H1 (cell line): ENCODE results near the gene PPP2R2C. TPM values are rescaled to one million over a fixed set of nuclear protein-coding genes. Genes with fewer than 3 reads are reported as not detected.

ENCODE experiments used
- CTCF ChIA-PET: fragments of 300-600 bp; sonication (Branson Sonifier 250); formaldehyde crosslinking; loops from one replicate; lab custom pipeline; 2021; ENCODE audit not compliant: partially characterized antibody; lab: Charles Lee
- POLR2A ChIA-PET: fragments of 300-600 bp; sonication (Branson Sonifier 250); formaldehyde crosslinking; loops from one replicate; lab custom pipeline; 2021; ENCODE audit warnings: inconsistent platforms; ENCODE audit not compliant: partially characterized antibody; lab: Charles Lee
- DNase-seq, 2 experiments: peaks; one replicate each; pipeline versions ENCODE4 v3.0.0 to v3.0.0-alpha.2; 2010 to 2022; ENCODE audit warnings: low spot score in 2 of 2, low read depth in 1 of 2, mixed read lengths in 1 of 2
- FAIRE-seq: peaks from 2 replicates; lab custom pipeline; 2011; peaks lifted over from hg19 to GRCh38; lab: Jason Lieb, UNC
- H2AFZ ChIP-seq: 2 replicates; pipeline ENCODE4 v1.8.1; 2012; ENCODE audit warnings: low read length, inconsistent platforms
- H2AK5ac ChIP-seq: 2 replicates; pipeline ENCODE4 v1.6.1; 2013; ENCODE audit warnings: low read depth, low read length
- H2BK120ac ChIP-seq: replicated peaks from 2 replicates; pipeline ENCODE3; 2013; ENCODE audit warnings: low read depth, low read length, inconsistent platforms
- H2BK12ac ChIP-seq: 2 replicates; pipeline ENCODE4 v1.6.1; 2013; ENCODE audit warnings: low read depth, low read length
- H2BK15ac ChIP-seq: 2 replicates; pipeline ENCODE4 v1.6.1; 2013; ENCODE audit warnings: low read length
- H2BK20ac ChIP-seq: 2 replicates; pipeline ENCODE4 v1.6.1; 2013; ENCODE audit warnings: low read length
- H2BK5ac ChIP-seq: 2 replicates; pipeline ENCODE4 v1.6.1; 2013; ENCODE audit warnings: low read depth, low read length
- H3K14ac ChIP-seq: 2 replicates; pipeline ENCODE4 v1.6.1; 2013; ENCODE audit warnings: inconsistent platforms; ENCODE audit not compliant: insufficient read length
- H3K18ac ChIP-seq: 2 replicates; pipeline ENCODE4 v1.6.1; 2013; ENCODE audit warnings: low read length; ENCODE audit errors: extremely low read depth
- H3K23ac ChIP-seq: 2 replicates; pipeline ENCODE4 v1.6.1; 2013; ENCODE audit warnings: inconsistent platforms; ENCODE audit not compliant: insufficient read length
- H3K23me2 ChIP-seq: 2 replicates; pipeline ENCODE4 v1.6.1; 2013; ENCODE audit warnings: low read depth, low read length
- H3K27ac ChIP-seq: 2 replicates; pipeline ENCODE4 v1.6.1; 2011; ENCODE audit warnings: low read depth, low read length, inconsistent platforms
- H3K27me3 ChIP-seq, 4 experiments: replicated peaks in 1 of 4; 1 replicate in 1 of 4; 2 replicates in 3 of 4; pipeline versions ENCODE4 v1.6.1 to v1.8.1; 2011 to 2013; ENCODE audit warnings: low read length in 3 of 4, mild to moderate bottlenecking in 3 of 4, inconsistent platforms in 2 of 4, mixed read lengths in 2 of 4, moderate library complexity in 1 of 4; ENCODE audit not compliant: control insufficient read depth in 3 of 4, insufficient read depth in 3 of 4; ENCODE audit errors: extremely low read depth in 1 of 4
- H3K36me3 ChIP-seq, 4 experiments: 2 replicates each; pipeline versions ENCODE4 v1.6.1 to v1.8.1; 2011 to 2013; ENCODE audit warnings: mild to moderate bottlenecking in 4 of 4, low read length in 3 of 4, moderate library complexity in 2 of 4, control low read depth in 1 of 4, inconsistent platforms in 1 of 4; ENCODE audit not compliant: insufficient read depth in 4 of 4, control insufficient read depth in 2 of 4
- H3K4ac ChIP-seq: replicated peaks from 2 replicates; pipeline ENCODE3; 2013; ENCODE audit warnings: low read length, low read depth, mixed read lengths, inconsistent platforms; ENCODE audit not compliant: insufficient read length
- H3K4me1 ChIP-seq, 4 experiments: replicated peaks in 1 of 4; 1 replicate in 1 of 4; 2 replicates in 3 of 4; pipeline versions ENCODE4 v1.6.1 to v1.8.1; 2011 to 2013; ENCODE audit warnings: low read length in 3 of 4, inconsistent platforms in 2 of 4, mixed read lengths in 1 of 4; ENCODE audit not compliant: insufficient read depth in 4 of 4, control insufficient read depth in 3 of 4
- H3K4me2 ChIP-seq, 2 experiments: 2 replicates each; pipeline versions ENCODE4 v1.6.1 to v1.8.1; 2011 to 2013; ENCODE audit warnings: low read depth in 2 of 2, low read length in 2 of 2, control low read depth in 1 of 2, inconsistent platforms in 1 of 2, mild to moderate bottlenecking in 1 of 2; ENCODE audit not compliant: insufficient read depth in 1 of 2
- H3K4me3 ChIP-seq, 4 experiments: fragments of 200-600, 300-600 bp in 1 of 4; sonication (generic), shearing (Covaris generic), sonication (Bioruptor Twin) in 1 of 4; 2 replicates each; pipeline versions ENCODE4 v1.5.1 to v1.8.1; 2011 to 2016; ENCODE audit warnings: low read length in 4 of 4, low read depth in 3 of 4, control low read depth in 2 of 4, inconsistent platforms in 2 of 4, mild to moderate bottlenecking in 2 of 4, mixed read lengths in 1 of 4, moderate library complexity in 1 of 4; ENCODE audit not compliant: insufficient read depth in 2 of 4; ENCODE audit errors: extremely low read depth in 1 of 4
- H3K56ac ChIP-seq: replicated peaks from 2 replicates; pipeline ENCODE3; 2013; ENCODE audit warnings: low read depth, mild to moderate bottlenecking, mixed read lengths, low read length, inconsistent platforms; ENCODE audit not compliant: insufficient read length
- H3K79me1 ChIP-seq: 2 replicates; pipeline ENCODE4 v1.6.1; 2013; ENCODE audit warnings: low read depth, low read length, control low read depth
- H3K79me2 ChIP-seq, 2 experiments: 2 replicates each; pipeline versions ENCODE4 v1.6.1 to v1.8.1; 2012 to 2013; ENCODE audit warnings: low read length in 2 of 2, mild to moderate bottlenecking in 2 of 2, inconsistent platforms in 1 of 2; ENCODE audit not compliant: insufficient read depth in 2 of 2, control insufficient read depth in 1 of 2
- H3K9ac ChIP-seq, 4 experiments: replicated peaks in 1 of 4; 1 replicate in 1 of 4; 2 replicates in 3 of 4; pipeline versions ENCODE4 v1.6.1 to v1.8.1; 2011 to 2013; ENCODE audit warnings: low read depth in 3 of 4, low read length in 3 of 4, control low read depth in 2 of 4, mild to moderate bottlenecking in 2 of 4, moderate library complexity in 2 of 4, inconsistent platforms in 1 of 4; ENCODE audit errors: extremely low read depth in 1 of 4
- H3K9me3 ChIP-seq, 2 experiments: 2 replicates each; pipeline versions ENCODE4 v1.6.1 to v1.8.1; 2012 to 2013; ENCODE audit warnings: mild to moderate bottlenecking in 2 of 2, moderate library complexity in 2 of 2, control low read depth in 1 of 2, inconsistent platforms in 1 of 2, low read depth in 1 of 2, low read length in 1 of 2, mixed read lengths in 1 of 2; ENCODE audit not compliant: insufficient read depth in 2 of 2
- H4K20me1 ChIP-seq, 2 experiments: replicated peaks in 1 of 2; 2 replicates each; pipeline versions ENCODE3 to v1.8.1; 2011 to 2013; ENCODE audit warnings: inconsistent platforms in 2 of 2, low read length in 2 of 2, mild to moderate bottlenecking in 1 of 2; ENCODE audit not compliant: insufficient read depth in 2 of 2, control insufficient read depth in 1 of 2
- H4K5ac ChIP-seq: 2 replicates; pipeline ENCODE4 v1.6.1; 2013; ENCODE audit warnings: low read length, low read depth, mixed read lengths, inconsistent platforms; ENCODE audit not compliant: insufficient read length
- H4K8ac ChIP-seq: 2 replicates; pipeline ENCODE4 v1.8.0; 2013; ENCODE audit warnings: mild to moderate bottlenecking, moderate library complexity, low read length, inconsistent platforms; ENCODE audit not compliant: insufficient read depth; ENCODE audit errors: extremely low read depth
- H4K91ac ChIP-seq: replicated peaks from 2 replicates; pipeline ENCODE3; 2013; ENCODE audit warnings: low read length, mixed read lengths, inconsistent platforms; ENCODE audit not compliant: insufficient read length
- BACH1 ChIP-seq: IDR thresholded peaks from 2 replicates; pipeline ENCODE4 v1.6.1; 2012; ENCODE audit warnings: low read length, improper control_type of control experiment
- CBX8 ChIP-seq: fragments of 300-800, 300-1000 bp; sonication (generic); IDR thresholded peaks from 2 replicates; pipeline ENCODE4 v1.7.1; 2016; ENCODE audit warnings: low read depth, low read length, borderline replicate concordance
- CHD1 ChIP-seq: IDR thresholded peaks from 2 replicates; pipeline ENCODE4 v1.6.1; 2012; ENCODE audit warnings: low read depth, low read length, improper control_type of control experiment
- CHD2 ChIP-seq: IDR thresholded peaks from 2 replicates; pipeline ENCODE4 v1.6.1; 2012; ENCODE audit warnings: low read length, improper control_type of control experiment
- CREB1 ChIP-seq: IDR thresholded peaks from 2 replicates; pipeline ENCODE4 v1.6.1; 2012; ENCODE audit warnings: inconsistent platforms
- EGR1 ChIP-seq: IDR thresholded peaks from 2 replicates; pipeline ENCODE4 v1.6.1; 2011; ENCODE audit warnings: low read depth, low read length, borderline replicate concordance
- EP300 ChIP-seq, 2 experiments: IDR thresholded peaks; 1 replicate in 1 of 2; 2 replicates in 1 of 2; pipeline ENCODE4 v1.6.1; 2011 to 2012; ENCODE audit warnings: low read depth in 2 of 2, low read length in 2 of 2, mild to moderate bottlenecking in 2 of 2, borderline replicate concordance in 1 of 2, inconsistent platforms in 1 of 2, moderate library complexity in 1 of 2
- KDM4A ChIP-seq: IDR thresholded peaks from one replicate; pipeline ENCODE4 v1.7.1; 2012; ENCODE audit warnings: low read depth, mild to moderate bottlenecking, moderate library complexity, low read length, inconsistent platforms; ENCODE audit not compliant: severe bottlenecking
- POLR2AphosphoS5 ChIP-seq: IDR thresholded peaks from 2 replicates; pipeline ENCODE4 v1.6.1; 2011; ENCODE audit warnings: low read depth, low read length
- RBBP5 ChIP-seq: IDR thresholded peaks from 2 replicates; pipeline ENCODE4 v1.7.1; 2012; ENCODE audit warnings: low read depth, mild to moderate bottlenecking, inconsistent platforms, low read length, moderate library complexity, borderline replicate concordance
- RXRA ChIP-seq: IDR thresholded peaks from 2 replicates; pipeline ENCODE4 v1.6.1; 2011; ENCODE audit warnings: low read depth, mild to moderate bottlenecking, low read length, moderate library complexity; ENCODE audit not compliant: insufficient read depth
- SIRT6 ChIP-seq: IDR thresholded peaks from one replicate; pipeline ENCODE4 v1.7.1; 2012; ENCODE audit warnings: low read length, inconsistent platforms
- SIX5 ChIP-seq: IDR thresholded peaks from 2 replicates; pipeline ENCODE4 v1.6.1; 2011; ENCODE audit warnings: mild to moderate bottlenecking, low read depth, low read length
- SP1 ChIP-seq: IDR thresholded peaks from 2 replicates; pipeline ENCODE4 v1.6.1; 2011; ENCODE audit warnings: low read depth, low read length
- SP2 ChIP-seq: IDR thresholded peaks from 2 replicates; pipeline ENCODE4 v1.6.1; 2012; ENCODE audit warnings: mild to moderate bottlenecking, low read length, inconsistent platforms
- TAF1 ChIP-seq: IDR thresholded peaks from 2 replicates; pipeline ENCODE4 v1.6.1; 2011; ENCODE audit warnings: mild to moderate bottlenecking, low read depth, low read length
- TAF7 ChIP-seq: optimal IDR thresholded peaks from 2 replicates; pipeline ENCODE3; 2011; ENCODE audit warnings: low read depth, mild to moderate bottlenecking, inconsistent platforms, low read length, moderate library complexity, borderline replicate concordance
- WGBS, 2 experiments: shearing (Covaris generic) in 1 of 2; methylation state at CpG; one replicate each; pipeline versions ENCODE4 v1.1.6 to v1.1.7; 2013 to 2015; ENCODE audit warnings: low lambda C conversion rate in 2 of 2, mixed read lengths in 2 of 2, inconsistent platforms in 1 of 2, low coverage in 1 of 2, missing lambda C conversion rate in 1 of 2; ENCODE audit not compliant: insufficient replicate concordance in 2 of 2, insufficient coverage in 1 of 2, insufficient read length in 1 of 2; ENCODE audit errors: extremely low coverage in 1 of 2, missing lambda C conversion rate in 1 of 2; 5-methylcytosine and 5-hydroxymethylcytosine counted together
- polyA plus RNA-seq, 7 experiments: library from polyadenylated mRNA; depleted of rRNA in 3 of 7; stranded (reverse) in 5 of 7; unstranded in 2 of 7; fragments of >200 nt in 5 of 7; fragments of 200-250 nt in 2 of 7; gene quantifications; 1 replicate in 5 of 7; 2 replicates in 1 of 7; 4 replicates in 1 of 7; pipeline versions ENCODE4 v1.2.1 to v1.2.3, GENCODE V29; 2011 to 2013; ENCODE audit warnings: missing spikeins in 2 of 7, mixed read lengths in 2 of 7
- total RNA-seq: library from RNA; stranded (reverse); fragmentation: NEBNext Ultra II Directional; extraction: Animal tissue kit (Norgen Biotek cat#: 25700); gene quantifications from 2 replicates; pipeline ENCODE4 v1.2.1, GENCODE V29; 2021

PPP2R2C gene
- total and polyA plus RNA-seq, 2 of the 8 experiments (the other 6 are each of a cell fraction or from before 2014, with no cell fraction given), result 6.4 TPM

- 78% methylated on average over 8 of the region's 18 CpGs; no CpG with 5 or more reads in 1 of the 2 experiments for whole genome bisulfite sequencing, 2 experiments
- H3K23ac ChIP-seq, result no peak overlapping the region
- FAIRE-seq (no peak), DNase-seq (no peak)
- H2BK120ac ChIP-seq, result no peak overlapping the region
- no peak overlapping the region for H3K14ac ChIP-seq
- no peak overlapping the region for H3K27ac ChIP-seq
- no peak overlapping the region for H3K56ac ChIP-seq
- H3K4me3 ChIP-seq, result no peak overlapping the region
- no peak overlapping the region for H2BK5ac ChIP-seq
- POLR2A ChIA-PET, result no interaction called here
- H2BK20ac ChIP-seq, result no peak overlapping the region
- H2BK15ac ChIP-seq, result no peak overlapping the region
- H3K4me1 ChIP-seq, result peaks cover 0 to 4% (median under 1%) of the 10 kb centered on the region in 4 experiments; a peak in 3 of 7 replicates
- CTCF ChIA-PET, result interaction anchor here (2.7 kb wide), 1 partner anchor 58 kb away, joined by 10 read pairs; no protein-coding TSS in a partner anchor
- H3K23me2 ChIP-seq, result no peaks in the 10 kb centered on the region
- H4K5ac ChIP-seq, result no peak overlapping the region
- H3K79me2 ChIP-seq, result no peaks in the 10 kb centered on the region
- no peak overlapping the region for H2AK5ac ChIP-seq
- no peak overlapping the region for H3K4ac ChIP-seq
- H3K27me3 ChIP-seq, result no peaks in the 10 kb centered on the region
- no peak overlapping the region for H4K8ac ChIP-seq
- H2BK12ac ChIP-seq, result no peak overlapping the region
- no peak overlapping the region for H3K4me2 ChIP-seq
- no peak overlapping the region; a peak in 1 of 7 replicates for H3K9ac ChIP-seq
- H3K36me3 ChIP-seq, result no peaks in the 10 kb centered on the region
- no peak overlapping the region for H4K91ac ChIP-seq
- no peaks in the 10 kb centered on the region for H3K79me1 ChIP-seq
- no peak overlapping the region for H3K18ac ChIP-seq
- no peaks in the 10 kb centered on the region for H4K20me1 ChIP-seq
- no peak overlapping the region for H2AFZ ChIP-seq
- H3K9me3 ChIP-seq, result no peaks in the 10 kb centered on the region
- no peak for TF ChIP-seq BACH1
- no peak for TF ChIP-seq SIX5
- TF ChIP-seq TAF7, result no peak
- TF ChIP-seq POLR2AphosphoS5, result no peak
- TF ChIP-seq EP300 (IDR thresholded peaks at IDR 0.05; ENCODE audit: borderline replicate concordance in 1 of 2, low read depth in 2 of 2, low read length in 2 of 2), result no peak
- TF ChIP-seq CREB1, result no peak
- TF ChIP-seq CHD2, result no peak
- no peak for TF ChIP-seq RXRA
- TF ChIP-seq TAF1, result no peak
- no peak for TF ChIP-seq CHD1
- no peak for TF ChIP-seq SP2
- no peak for TF ChIP-seq SP1
- no peak for TF ChIP-seq KDM4A
- TF ChIP-seq EGR1, result no peak
- no peak for TF ChIP-seq CBX8
- no peak for TF ChIP-seq SIRT6
- TF ChIP-seq RBBP5, result no peak
Measured at GRCh38 chr4:6390356-6390755, 82.1 kb downstream of the PPP2R2C start.
